ENCODE measurements around the gene HOXB7. TPM values are rescaled to one million over a fixed set of nuclear protein-coding genes. Genes with fewer than 3 reads are reported as not detected.

Gene HOXB7
- total and polyA plus RNA-seq, 8 donors, result 2.4 to 10.5 (median 6.4) TPM

DNA sequence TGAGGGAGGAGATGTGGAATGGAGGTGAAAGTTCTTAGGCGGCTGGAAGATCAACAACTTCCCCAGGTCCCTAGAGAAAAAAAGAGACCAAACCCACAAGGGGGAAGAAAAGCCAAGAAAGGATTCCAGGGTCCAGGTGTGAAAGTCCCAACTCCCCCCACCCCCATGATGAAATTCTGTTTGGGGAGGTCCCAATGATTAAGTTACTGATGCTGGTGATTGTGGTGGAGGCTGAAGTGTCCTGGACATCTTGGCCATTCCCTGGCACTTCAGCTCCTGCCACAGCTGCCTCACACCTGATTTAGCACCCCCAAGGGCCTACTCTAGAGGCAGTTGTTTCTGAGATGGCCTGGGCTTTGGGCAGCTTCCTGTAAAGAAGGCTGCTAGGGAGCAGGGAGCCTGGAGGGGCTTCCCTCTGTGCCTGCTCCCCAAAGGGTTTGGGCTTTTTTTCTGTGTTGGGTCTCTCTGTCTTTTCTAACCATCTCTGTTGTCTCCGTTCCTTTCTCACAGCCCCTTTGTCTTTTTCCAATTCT lies 45.7 kb downstream of the HOXB7 start:
- Histone ChIP-seq H3K27ac (peak overlapping the region in 1 of 2 donors; percentile 67), H3K4me3 (no peak overlapping the region), H3K36me3 (no peaks in the 10 kb centered on the region), H3K27me3 (peaks cover 35 to 90% of the 10 kb centered on the region in 2 donors), H3K4me1 (peaks cover 3 to 19% of the 10 kb centered on the region in 2 donors), H3K9me3 (no peaks in the 10 kb centered on the region)
- no peak for TF ChIP-seq CTCF (IDR thresholded peaks at IDR 0.05)
- intact Hi-C loops (cut with DNase I), result no loop called here
- no peak for ATAC-seq
- DNase-seq, result no peak

DNA sequence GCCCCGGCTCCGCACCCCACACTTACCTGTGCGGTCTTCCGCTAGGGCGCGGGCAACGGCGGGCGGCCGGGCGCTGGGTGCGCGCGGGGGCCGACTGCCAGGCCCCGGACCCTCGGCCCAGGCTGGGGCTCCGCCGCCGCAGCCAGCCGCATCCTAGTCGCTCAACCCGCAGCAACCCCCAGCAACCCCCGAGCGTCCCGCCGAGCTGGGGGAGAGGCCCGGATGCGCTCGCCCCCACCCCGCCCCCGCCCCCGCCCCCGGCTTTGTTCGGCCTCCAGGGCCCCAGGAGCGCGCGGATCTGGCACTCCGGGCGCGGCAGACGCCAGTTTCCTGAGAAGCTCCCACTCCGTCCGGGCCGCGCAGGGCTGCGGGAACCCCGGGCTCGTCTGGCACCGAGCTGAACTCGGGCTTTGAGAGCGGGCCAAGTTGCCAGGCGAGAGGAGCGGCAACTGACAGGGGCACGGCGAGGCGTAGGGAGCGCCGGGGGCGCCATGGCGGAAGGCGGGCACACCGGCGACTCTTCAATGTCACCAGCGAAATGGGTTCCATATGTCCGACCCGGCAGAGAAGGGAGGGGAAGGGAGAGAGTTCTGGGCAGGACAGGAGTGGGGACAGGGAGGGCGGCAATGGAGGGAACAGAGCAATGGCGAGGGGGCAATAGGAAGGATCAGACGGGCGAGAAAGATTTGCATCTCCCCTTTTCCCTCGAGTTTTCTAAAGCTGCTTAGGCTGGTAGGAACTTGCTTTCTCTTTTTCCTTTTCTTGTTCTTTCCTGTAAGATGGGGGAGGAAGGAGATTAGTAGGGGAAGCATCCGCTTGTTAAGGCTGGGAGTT lies 46.4 kb downstream of the HOXB7 start:
- Histone ChIP-seq H3K27me3 (peaks cover 33 to 90% of the 10 kb centered on the region in 2 donors), H3K4me3 (no peak overlapping the region), H3K4me1 (peaks cover 3 to 19% of the 10 kb centered on the region in 2 donors), H3K36me3 (no peaks in the 10 kb centered on the region), H3K9me3 (no peaks in the 10 kb centered on the region), H3K27ac (peak overlapping the region in 1 of 2 donors; percentile 67)
- ATAC-seq (no peak), DNase-seq (no peak)
- intact Hi-C loops (cut with DNase I), result no loop called here
- no peak for TF ChIP-seq CTCF (IDR thresholded peaks at IDR 0.05)

- no peak for DNase-seq
- TF ChIP-seq CTCF (IDR thresholded peaks at IDR 0.05), result no peak
- no peak for ATAC-seq
- H3K36me3 ChIP-seq, result no peaks in the 10 kb centered on the region
- H3K27me3 ChIP-seq, result peaks cover 30 to 90% of the 10 kb centered on the region in 2 donors
- H3K4me1 ChIP-seq, result peaks cover 3 to 17% of the 10 kb centered on the region in 2 donors
- H3K4me3 ChIP-seq, result no peak overlapping the region
- H3K27ac ChIP-seq, result peak overlapping the region in 1 of 2 donors; percentile 67
- intact Hi-C loops (cut with DNase I), result no loop called here
- no peaks in the 10 kb centered on the region for H3K9me3 ChIP-seq
Observed at GRCh38 chr17:48563867-48564187, 47.0 kb downstream of the HOXB7 start.

DNA sequence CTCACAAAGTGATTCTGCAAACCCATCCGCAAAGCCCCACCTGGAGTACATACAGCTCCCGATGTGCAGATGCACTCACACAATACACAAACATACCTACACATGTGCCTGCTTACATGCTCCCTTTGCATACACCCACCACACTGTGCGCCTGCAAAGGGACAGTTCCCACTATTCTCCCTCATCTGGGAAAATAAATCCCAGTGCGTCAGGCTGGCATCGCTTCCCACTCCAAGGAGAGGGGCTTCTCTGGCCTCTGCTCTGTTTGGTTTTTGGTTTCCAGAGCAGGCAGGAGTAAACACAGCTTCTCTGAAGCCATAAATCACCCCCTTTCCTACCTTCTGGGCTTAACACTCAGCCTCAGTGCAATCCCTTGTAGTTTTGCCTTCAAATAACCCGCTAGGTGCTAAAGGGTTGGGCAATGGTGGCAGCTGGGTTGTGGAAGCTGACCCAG lies 47.4 kb downstream of the HOXB7 start:
- intact Hi-C loops (cut with DNase I), result no loop called here
- peaks cover 3 to 13% of the 10 kb centered on the region in 2 donors for H3K4me1 ChIP-seq
- H3K27me3 ChIP-seq, result peaks cover 26 to 90% of the 10 kb centered on the region in 2 donors
- no peak overlapping the region for H3K4me3 ChIP-seq
- H3K9me3 ChIP-seq, result no peaks in the 10 kb centered on the region
- ATAC-seq (no peak), DNase-seq (no peak)
- no peak for TF ChIP-seq CTCF (IDR thresholded peaks at IDR 0.05)
- H3K36me3 ChIP-seq, result no peaks in the 10 kb centered on the region
- peak overlapping the region in 1 of 2 donors; percentile 67 for H3K27ac ChIP-seq

GRCh38 chr17:48562934-48563333 lies 47.9 kb downstream of the HOXB7 start:
- intact Hi-C loops (cut with DNase I), result no loop called here
- Histone ChIP-seq H3K27ac (peak overlapping the region in 1 of 2 donors; percentile 67), H3K27me3 (peaks cover 21 to 90% of the 10 kb centered on the region in 2 donors), H3K4me1 (peaks cover 3 to 10% of the 10 kb centered on the region in 2 donors), H3K36me3 (no peaks in the 10 kb centered on the region), H3K9me3 (no peaks in the 10 kb centered on the region), H3K4me3 (no peak overlapping the region)
- no peak for TF ChIP-seq CTCF (IDR thresholded peaks at IDR 0.05)
- DNase-seq, result no peak
- no peak for ATAC-seq
